ENCODE data around the gene AMBP. TPM values are rescaled to one million over a fixed set of nuclear protein-coding genes. Genes with fewer than 3 reads are reported as not detected.

The AMBP gene
- total RNA-seq, 1 donor from 2014 or later = 1.0 TPM

GRCh38 chr9:114092336-114092735 is 14.2 kb upstream of the AMBP start:
- H3K27ac ChIP-seq = no peak overlapping the region
- H3K4me3 ChIP-seq = no peak overlapping the region
- TF ChIP-seq, protein P1, sequence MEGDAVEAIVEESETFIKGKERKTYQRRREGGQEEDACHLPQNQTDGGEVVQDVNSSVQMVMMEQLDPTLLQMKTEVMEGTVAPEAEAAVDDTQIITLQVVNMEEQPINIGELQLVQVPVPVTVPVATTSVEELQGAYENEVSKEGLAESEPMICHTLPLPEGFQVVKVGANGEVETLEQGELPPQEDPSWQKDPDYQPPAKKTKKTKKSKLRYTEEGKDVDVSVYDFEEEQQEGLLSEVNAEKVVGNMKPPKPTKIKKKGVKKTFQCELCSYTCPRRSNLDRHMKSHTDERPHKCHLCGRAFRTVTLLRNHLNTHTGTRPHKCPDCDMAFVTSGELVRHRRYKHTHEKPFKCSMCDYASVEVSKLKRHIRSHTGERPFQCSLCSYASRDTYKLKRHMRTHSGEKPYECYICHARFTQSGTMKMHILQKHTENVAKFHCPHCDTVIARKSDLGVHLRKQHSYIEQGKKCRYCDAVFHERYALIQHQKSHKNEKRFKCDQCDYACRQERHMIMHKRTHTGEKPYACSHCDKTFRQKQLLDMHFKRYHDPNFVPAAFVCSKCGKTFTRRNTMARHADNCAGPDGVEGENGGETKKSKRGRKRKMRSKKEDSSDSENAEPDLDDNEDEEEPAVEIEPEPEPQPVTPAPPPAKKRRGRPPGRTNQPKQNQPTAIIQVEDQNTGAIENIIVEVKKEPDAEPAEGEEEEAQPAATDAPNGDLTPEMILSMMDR (IDR thresholded peaks at IDR 0.05) = no peak
- H3K27me3 ChIP-seq (ENCODE audit: low read depth) = peaks cover 8% of the 10 kb centered on the region
- H3K9me3 ChIP-seq = no peaks in the 10 kb centered on the region
- ATAC-seq (no peak), DNase-seq (no peak)
- no peaks in the 10 kb centered on the region for H3K4me1 ChIP-seq
- H3K36me3 ChIP-seq = no peaks in the 10 kb centered on the region
- intact Hi-C loops (cut with DNase I) = no loop called here

GRCh38 chr9:114091711-114092110 is 13.6 kb upstream of the AMBP start:
- intact Hi-C loops (cut with DNase I) = no loop called here
- no peak overlapping the region for H3K27ac ChIP-seq
- ATAC-seq = no peak
- TF ChIP-seq, protein P1 (IDR thresholded peaks at IDR 0.05) = no peak
- no peaks in the 10 kb centered on the region for H3K36me3 ChIP-seq
- DNase-seq = no peak
- no peak overlapping the region for H3K4me3 ChIP-seq
- peaks cover 4% of the 10 kb centered on the region for H3K27me3 ChIP-seq (ENCODE audit: low read depth)
- no peaks in the 10 kb centered on the region for H3K9me3 ChIP-seq
- no peaks in the 10 kb centered on the region for H3K4me1 ChIP-seq

DNA sequence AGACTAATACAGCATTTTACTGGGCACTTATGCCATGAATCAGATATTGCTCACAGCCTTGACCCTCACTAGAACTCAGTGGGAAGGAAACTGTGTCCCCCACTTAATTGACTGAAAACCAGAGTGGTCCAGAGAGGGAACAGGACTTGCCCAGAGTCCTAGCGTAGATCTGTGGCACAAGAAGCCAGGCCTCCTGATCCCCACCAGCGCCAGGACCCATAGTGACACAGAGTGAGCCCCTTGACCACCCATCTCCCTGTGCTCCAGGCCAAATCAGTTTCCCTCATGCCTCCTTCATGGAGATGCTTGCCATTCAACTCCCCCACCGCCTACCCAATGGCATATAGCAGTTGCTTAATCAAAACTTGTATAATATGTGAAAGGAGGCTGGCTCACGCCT is 12.7 kb upstream of the AMBP start:
- Histone ChIP-seq H3K4me3 (no peak overlapping the region), H3K9me3 (no peaks in the 10 kb centered on the region), H3K4me1 (no peaks in the 10 kb centered on the region), H3K27ac (no peak overlapping the region), H3K27me3 (ENCODE audit: low read depth) (peaks cover 4% of the 10 kb centered on the region), H3K36me3 (no peaks in the 10 kb centered on the region)
- intact Hi-C loops (cut with DNase I) = no loop called here
- TF ChIP-seq, protein P1 (IDR thresholded peaks at IDR 0.05) = no peak
- DNase-seq = no peak
- no peak for ATAC-seq

- no peak overlapping the region for H3K4me3 ChIP-seq
- ATAC-seq (no peak), DNase-seq (no peak)
- H3K27ac ChIP-seq = no peak overlapping the region
- peaks cover 4% of the 10 kb centered on the region for H3K27me3 ChIP-seq (ENCODE audit: low read depth)
- intact Hi-C loops (cut with DNase I) = no loop called here
- TF ChIP-seq, protein P1 (IDR thresholded peaks at IDR 0.05) = no peak
- H3K36me3 ChIP-seq = no peaks in the 10 kb centered on the region
- no peaks in the 10 kb centered on the region for H3K4me1 ChIP-seq
- H3K9me3 ChIP-seq = no peaks in the 10 kb centered on the region
These were observed 11.2 kb upstream of the AMBP start for GRCh38 chr9:114089206-114089840.

DNA sequence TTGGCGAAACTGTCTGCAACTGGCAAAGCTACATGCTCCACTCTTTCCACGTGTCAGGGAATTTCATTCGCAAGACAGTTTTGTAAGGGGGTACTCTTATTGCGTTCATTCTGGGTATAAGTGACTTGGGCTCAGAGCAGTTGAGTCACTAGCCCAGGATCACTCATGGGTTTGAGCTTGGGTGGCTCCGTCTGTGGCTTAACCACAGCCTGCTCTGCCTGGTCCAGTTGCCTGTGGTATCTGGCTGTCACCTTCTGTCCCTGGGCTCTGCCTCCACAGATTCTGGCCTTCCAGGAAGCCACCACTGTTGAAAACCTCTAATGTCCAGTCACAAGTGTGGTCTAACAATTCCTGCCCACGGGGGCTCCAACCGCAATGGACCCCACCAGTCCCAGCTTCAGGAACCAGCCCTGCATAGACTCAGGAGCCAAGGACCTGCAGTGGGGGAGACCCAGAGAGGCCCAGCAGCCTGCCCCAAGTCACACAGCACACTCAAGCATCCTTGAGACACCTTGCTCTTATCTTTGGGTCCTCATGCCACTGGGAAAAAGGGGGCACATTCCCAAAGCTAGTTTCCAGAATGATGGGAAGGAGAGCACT is 10.6 kb upstream of the AMBP start:
- Histone ChIP-seq H3K4me1 (no peaks in the 10 kb centered on the region), H3K36me3 (no peaks in the 10 kb centered on the region), H3K27ac (no peak overlapping the region), H3K9me3 (no peaks in the 10 kb centered on the region), H3K4me3 (no peak overlapping the region), H3K27me3 (ENCODE audit: low read depth) (peaks cover 4% of the 10 kb centered on the region)
- DNase-seq (no peak), ATAC-seq (no peak)
- TF ChIP-seq, protein P1 (IDR thresholded peaks at IDR 0.05) = no peak
- intact Hi-C loops (cut with DNase I) = no loop called here
